Neural progenitor cell (in vitro differentiated cells): ENCODE results near the gene VAV2. TPM values are rescaled to one million over a fixed set of nuclear protein-coding genes. Genes with fewer than 3 reads are reported as not detected.

Experiments
- DNase-seq: peaks from one replicate; pipeline ENCODE4 v3.0.0-alpha.2; 2016; ENCODE audit warnings: low spot score
- H2AFZ ChIP-seq: fragments of 200-600 bp; sonication (generic); replicated peaks from 2 replicates; pipeline ENCODE4 v1.6.1; 2016; ENCODE audit warnings: antibody characterized with exemption
- H3F3A ChIP-seq: fragments of 200-600 bp; sonication (generic); 2 replicates; pipeline ENCODE4 v1.6.1; 2016; ENCODE audit warnings: antibody characterized with exemption, low read depth
- H3K27ac ChIP-seq: fragments of 200-600 bp; sonication (generic); 2 replicates; pipeline ENCODE4 v1.5.1; 2016; ENCODE audit warnings: mild to moderate bottlenecking
- H3K27me3 ChIP-seq: fragments of 200-600 bp; sonication (generic); 2 replicates; pipeline ENCODE4 v1.6.1; 2016; ENCODE audit warnings: mild to moderate bottlenecking, moderate library complexity
- H3K36me3 ChIP-seq: fragments of 200-600 bp; sonication (generic); 2 replicates; pipeline ENCODE4 v1.5.1; 2016
- H3K4me1 ChIP-seq: fragments of 200-600 bp; sonication (generic); 2 replicates; pipeline ENCODE4 v1.6.1; 2016; ENCODE audit warnings: mixed run types
- H3K4me2 ChIP-seq: fragments of 200-600 bp; sonication (generic); 2 replicates; pipeline ENCODE4 v1.6.1; 2016
- H3K4me3 ChIP-seq: fragments of 200-600 bp; sonication (generic); 2 replicates; pipeline ENCODE4 v1.5.1; 2016
- H3K79me2 ChIP-seq: fragments of 200-600 bp; sonication (generic); 2 replicates; pipeline ENCODE4 v1.6.1; 2016; ENCODE audit warnings: low read depth
- H3K9ac ChIP-seq: fragments of 200-600 bp; sonication (generic); 2 replicates; pipeline ENCODE4 v1.6.1; 2016
- H3K9me3 ChIP-seq: fragments of 200-600 bp; sonication (generic); 2 replicates; pipeline ENCODE4 v1.5.1; 2016; ENCODE audit warnings: low read depth
- H4K20me1 ChIP-seq: fragments of 200-600 bp; sonication (generic); 2 replicates; pipeline ENCODE4 v1.6.1; 2016; ENCODE audit warnings: low read depth
- H3K27ac Mint-ChIP-seq: 3 replicates; pipeline ENCODE4 v1.8.0; 2021; ENCODE audit warnings: mixed read lengths
- H3K27me3 Mint-ChIP-seq: 2 replicates; pipeline ENCODE4 v1.8.0; 2022; ENCODE audit warnings: low read depth, mild to moderate bottlenecking, inconsistent platforms, moderate library complexity, mixed read lengths; ENCODE audit not compliant: insufficient read depth
- H3K36me3 Mint-ChIP-seq: 3 replicates; pipeline ENCODE4 v1.8.0; 2021; ENCODE audit warnings: mixed read lengths
- H3K4me1 Mint-ChIP-seq: 3 replicates; pipeline ENCODE4 v1.8.0; 2021; ENCODE audit warnings: mixed read lengths
- H3K4me3 Mint-ChIP-seq: 3 replicates; pipeline ENCODE4 v1.8.0; 2021; ENCODE audit warnings: mild to moderate bottlenecking, moderate library complexity, mixed read lengths
- H3K9me3 Mint-ChIP-seq: 3 replicates; pipeline ENCODE4 v1.8.0; 2020; ENCODE audit warnings: mixed read lengths
- CTCF ChIP-seq: fragments of 200-600 bp; sonication (generic); IDR thresholded peaks from 2 replicates; pipeline ENCODE4 v1.5.1; 2017; ENCODE audit warnings: antibody characterized with exemption, mild to moderate bottlenecking
- EZH2 ChIP-seq: fragments of 200-600 bp; sonication (generic); IDR thresholded peaks from 2 replicates; pipeline ENCODE4 v1.6.1; 2017; ENCODE audit warnings: antibody characterized with exemption, mild to moderate bottlenecking, moderate library complexity
- EZH2phosphoT487 ChIP-seq: fragments of 200-600 bp; sonication (generic); IDR thresholded peaks from 2 replicates; pipeline ENCODE4 v1.6.1; 2017; ENCODE audit warnings: antibody characterized with exemption
- total RNA-seq: library from RNA; depleted of rRNA; stranded (reverse); fragments of >200 nt; gene quantifications from 2 replicates; pipeline ENCODE4 v1.2.3, GENCODE V29; 2015; ENCODE audit warnings: low replicate concordance

VAV2 gene
- total RNA-seq, 1 donor from 2014 or later, result 12.9 TPM

DNA sequence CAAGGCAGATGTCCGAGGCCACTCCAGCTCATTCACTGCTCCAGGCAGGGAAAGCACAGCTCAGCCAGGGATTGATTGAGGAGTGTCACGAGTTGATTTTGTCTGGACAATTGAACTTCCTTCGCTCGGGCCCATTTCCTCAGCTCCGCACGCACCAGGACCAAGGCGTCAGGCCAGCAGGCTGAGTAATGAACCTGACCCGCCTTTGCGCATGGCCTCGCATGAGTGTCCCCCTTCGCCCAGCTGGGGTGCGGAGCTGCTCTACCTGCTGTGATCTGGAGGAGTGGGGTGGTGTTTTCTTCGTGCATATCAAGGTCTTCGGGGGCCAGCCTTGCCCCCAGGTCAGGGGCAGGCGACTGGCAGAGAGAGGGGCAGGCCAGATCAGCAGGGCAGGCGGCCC, 44.0 kb downstream of the VAV2 start:
- peaks cover 92% of the 10 kb centered on the region for H3K79me2 ChIP-seq
- peaks cover 95% of the 10 kb centered on the region for H4K20me1 ChIP-seq
- Mint-ChIP-seq H3K4me3 (peak overlapping the region; percentile 58), H3K9me3 (no peaks in the 10 kb centered on the region), H3K36me3 (peaks cover 4% of the 10 kb centered on the region), H3K27me3 (peaks cover 4% of the 10 kb centered on the region), H3K27ac (peak overlapping the region; percentile 88), H3K4me1 (peaks cover 51% of the 10 kb centered on the region)
- no peaks in the 10 kb centered on the region for H3K9me3 ChIP-seq
- no peak overlapping the region for H3K27ac ChIP-seq
- H3K4me3 ChIP-seq, result no peak overlapping the region
- peaks cover 18% of the 10 kb centered on the region for H3K4me1 ChIP-seq
- TF ChIP-seq CTCF (no peak), EZH2phosphoT487 (no peak), EZH2 (no peak)
- H3K27me3 ChIP-seq, result no peaks in the 10 kb centered on the region
- H2AFZ ChIP-seq, result no peak overlapping the region
- no peak overlapping the region for H3K9ac ChIP-seq
- peaks cover 13% of the 10 kb centered on the region for H3F3A ChIP-seq
- H3K4me2 ChIP-seq, result no peak overlapping the region
- DNase-seq, result no peak
- H3K36me3 ChIP-seq, result no peaks in the 10 kb centered on the region

GRCh38 chr9:133946840-133947486, 45.2 kb downstream of the VAV2 start:
- peaks cover 93% of the 10 kb centered on the region for H3K79me2 ChIP-seq
- Mint-ChIP-seq H3K27ac (no peak overlapping the region), H3K36me3 (peaks cover 4% of the 10 kb centered on the region)

GRCh38 chr9:133945977-133946753, 46.0 kb downstream of the VAV2 start:
- no peaks in the 10 kb centered on the region for H3K27me3 ChIP-seq
- H3K4me1 ChIP-seq, result peaks cover 25% of the 10 kb centered on the region
- H3K27ac ChIP-seq, result no peak overlapping the region
- H3F3A ChIP-seq, result peaks cover 15% of the 10 kb centered on the region
- no peaks in the 10 kb centered on the region for H3K9me3 Mint-ChIP-seq
- no peaks in the 10 kb centered on the region for H3K36me3 ChIP-seq
- H3K27me3 Mint-ChIP-seq, result peaks cover 4% of the 10 kb centered on the region
- peaks cover 94% of the 10 kb centered on the region for H4K20me1 ChIP-seq
- H3K27ac Mint-ChIP-seq, result no peak overlapping the region
- no peak for DNase-seq
- no peak overlapping the region for H3K4me3 ChIP-seq
- no peaks in the 10 kb centered on the region for H3K9me3 ChIP-seq
- H3K79me2 ChIP-seq, result peaks cover 95% of the 10 kb centered on the region
- peaks cover 57% of the 10 kb centered on the region for H3K4me1 Mint-ChIP-seq
- TF ChIP-seq EZH2phosphoT487, result no peak
- no peak for TF ChIP-seq CTCF
- TF ChIP-seq EZH2, result no peak
- peaks cover 4% of the 10 kb centered on the region for H3K36me3 Mint-ChIP-seq
- no peak overlapping the region for H3K4me3 Mint-ChIP-seq
- no peak overlapping the region for H2AFZ ChIP-seq
- H3K9ac ChIP-seq, result no peak overlapping the region
- H3K4me2 ChIP-seq, result no peak overlapping the region

More at GRCh38 chr9:133946840-133947486, 45.2 kb downstream of the VAV2 start:
- Mint-ChIP-seq H3K4me1 (peaks cover 54% of the 10 kb centered on the region), H3K27me3 (peaks cover 4% of the 10 kb centered on the region), H3K9me3 (no peaks in the 10 kb centered on the region), H3K4me3 (no peak overlapping the region)
- H3K27ac ChIP-seq, result no peak overlapping the region
- no peak overlapping the region for H3K4me2 ChIP-seq
- H3K9me3 ChIP-seq, result no peaks in the 10 kb centered on the region
- no peak overlapping the region for H3K4me3 ChIP-seq
- TF ChIP-seq CTCF (no peak), EZH2 (no peak)
- peaks cover 15% of the 10 kb centered on the region for H3F3A ChIP-seq
- no peak for DNase-seq
- H4K20me1 ChIP-seq, result peaks cover 100% of the 10 kb centered on the region
- H3K27me3 ChIP-seq, result no peaks in the 10 kb centered on the region
- no peak overlapping the region for H3K9ac ChIP-seq
- H3K4me1 ChIP-seq, result peaks cover 25% of the 10 kb centered on the region
- no peaks in the 10 kb centered on the region for H3K36me3 ChIP-seq
- no peak overlapping the region for H2AFZ ChIP-seq
